B cell (primary cell): ENCODE measurements around the gene TGFBR3. TPM values are rescaled to one million over a fixed set of nuclear protein-coding genes. Genes with fewer than 3 reads are reported as not detected.

Source experiments
- ATAC-seq: fragments of 200-7000 bp; cut with Tn5 transposase; one replicate; pipeline ENCODE4 v1.10.0; 2021; ENCODE audit warnings: low read depth, mild to moderate bottlenecking, moderate number of reproducible peaks, moderate library complexity
- CTCF ChIA-PET: fragments of 350-600 bp; sonication (Branson Sonifier 250); formaldehyde crosslinking; loops from one replicate; lab custom pipeline; 2021; ENCODE audit warnings: antibody characterized with exemption, inconsistent platforms; lab: Charles Lee
- POLR2A ChIA-PET: fragments of 350-600 bp; sonication (Branson Sonifier 250); formaldehyde crosslinking; loops from one replicate; lab custom pipeline; 2021; ENCODE audit warnings: antibody characterized with exemption; lab: Charles Lee
- DNase-seq: peaks from one replicate; pipeline ENCODE4 v3.0.0; 2013
- H2AFZ ChIP-seq: 2 replicates; pipeline ENCODE4 v1.6.1; 2012; ENCODE audit warnings: mild to moderate bottlenecking, low read depth, low read length; ENCODE audit not compliant: insufficient read depth, poor library complexity, severe bottlenecking
- H3K27ac ChIP-seq, 2 donors: 1 replicate in 1 of 2; 2 replicates in 1 of 2; pipeline ENCODE4 v1.5.1; 2012 to 2013; ENCODE audit warnings: low read length in 2 of 2, mild to moderate bottlenecking in 2 of 2, moderate library complexity in 1 of 2
- H3K27me3 ChIP-seq, 4 experiments: fragments of 200-600 bp in 1 of 4; sonication (generic) in 1 of 4; replicated peaks in 1 of 4; 1 replicate in 2 of 4; 2 replicates in 2 of 4; pipeline versions ENCODE4 v1.6.1 to v1.7.0; 2013 to 2016; ENCODE audit warnings: low read length in 3 of 4, mild to moderate bottlenecking in 2 of 4, mixed read lengths in 1 of 4, moderate library complexity in 1 of 4; ENCODE audit not compliant: insufficient read depth in 4 of 4, control insufficient read depth in 3 of 4; ENCODE audit errors: control extremely low read depth in 1 of 4
- H3K36me3 ChIP-seq, 2 experiments: replicated peaks in 1 of 2; 1 replicate in 1 of 2; 2 replicates in 1 of 2; pipeline versions ENCODE4 v1.6.1 to v1.7.1; 2013; ENCODE audit warnings: low read length in 1 of 2; ENCODE audit not compliant: insufficient read depth in 2 of 2, control insufficient read depth in 1 of 2; ENCODE audit errors: control extremely low read depth in 1 of 2, extremely low read depth in 1 of 2
- H3K4me1 ChIP-seq, 2 donors: fragments of 200-600 bp in 1 of 2; sonication (generic) in 1 of 2; 1 replicate in 1 of 2; 2 replicates in 1 of 2; pipeline versions ENCODE4 v1.5.1 to v1.6.1; 2013 to 2017; ENCODE audit warnings: low read length in 2 of 2; ENCODE audit not compliant: control insufficient read depth in 2 of 2, insufficient read depth in 2 of 2
- H3K4me2 ChIP-seq: replicated peaks from 2 replicates; pipeline ENCODE3; 2012; ENCODE audit warnings: mild to moderate bottlenecking, low read depth, low read length; ENCODE audit not compliant: poor library complexity, severe bottlenecking
- H3K4me3 ChIP-seq, 5 experiments: fragments of 200-600 bp in 1 of 5; sonication (generic) in 1 of 5; 1 replicate in 3 of 5; 2 replicates in 2 of 5; pipeline versions ENCODE4 v1.5.1 to v1.7.0; 2011 to 2016; ENCODE audit warnings: low read length in 4 of 5, mild to moderate bottlenecking in 4 of 5, low read depth in 2 of 5, control low read depth in 1 of 5, moderate library complexity in 1 of 5; ENCODE audit not compliant: insufficient read depth in 1 of 5; ENCODE audit errors: control extremely low read depth in 1 of 5, extremely low read depth in 1 of 5
- H3K79me2 ChIP-seq: fragments of 200-600 bp; sonication (generic); one replicate; pipeline ENCODE4 v1.6.0; 2016; ENCODE audit warnings: low read length; ENCODE audit not compliant: control insufficient read depth, insufficient read depth
- H3K9ac ChIP-seq: fragments of 200-600 bp; sonication (generic); 2 replicates; pipeline ENCODE4 v1.6.1; 2017; ENCODE audit warnings: mild to moderate bottlenecking, low read length, moderate library complexity
- H3K9me3 ChIP-seq, 3 donors: one replicate each; pipeline versions ENCODE4 v1.6.1 to v1.7.1; 2013; ENCODE audit warnings: low read length in 2 of 3; ENCODE audit not compliant: control insufficient read depth in 2 of 3, insufficient read depth in 1 of 3; ENCODE audit errors: control extremely low read depth in 1 of 3
- H4K20me1 ChIP-seq: 2 replicates; pipeline ENCODE4 v1.6.0; 2012; ENCODE audit warnings: mild to moderate bottlenecking, low read length; ENCODE audit not compliant: insufficient read depth, control insufficient read depth, poor library complexity, severe bottlenecking
- H3K27ac Mint-ChIP-seq: one replicate; pipeline ENCODE4 v1.8.0; 2021; ENCODE audit warnings: mixed read lengths
- H3K27me3 Mint-ChIP-seq: one replicate; pipeline ENCODE4 v1.8.0; 2021; ENCODE audit warnings: mixed read lengths
- H3K4me1 Mint-ChIP-seq: one replicate; pipeline ENCODE4 v1.8.0; 2021; ENCODE audit warnings: mixed read lengths
- H3K4me3 Mint-ChIP-seq: one replicate; pipeline ENCODE4 v1.8.0; 2021; ENCODE audit warnings: mixed read lengths
- H3K9me3 Mint-ChIP-seq: one replicate; pipeline ENCODE4 v1.8.0; 2022; ENCODE audit warnings: mixed read lengths; ENCODE audit not compliant: insufficient read depth
- CTCF ChIP-seq: fragments of 200-600 bp; IDR thresholded peaks from one replicate; pipeline ENCODE4 v1.8.0; 2022; ENCODE audit warnings: antibody characterized with exemption, mild to moderate bottlenecking
- EZH2 ChIP-seq: IDR thresholded peaks from 2 replicates; pipeline ENCODE4 v1.6.1; 2012; ENCODE audit warnings: borderline replicate concordance, low read depth, mild to moderate bottlenecking, moderate library complexity, low read length; ENCODE audit not compliant: insufficient read depth, poor library complexity, severe bottlenecking
- WGBS: methylation state at CpG from one replicate; pipeline ENCODE4 v1.1.5; 2013; ENCODE audit warnings: missing lambda C conversion rate; ENCODE audit not compliant: insufficient coverage; 5-methylcytosine and 5-hydroxymethylcytosine counted together
- intact Hi-C: fragments of 100-400 bp; cut with micrococcal nuclease; formaldehyde crosslinking; loops from one replicate; pipeline ENCODE4 v1.10.0; 2022
- polyA plus RNA-seq: library from polyadenylated mRNA; depleted of rRNA; stranded (reverse); fragments of >200 nt; gene quantifications from 2 replicates; pipeline ENCODE4 v1.2.3, GENCODE V29; 2012
- total RNA-seq, 2 donors: library from RNA; stranded (reverse); fragments of 120-200 nt in 1 of 2; gene quantifications; 1 replicate in 1 of 2; 2 replicates in 1 of 2; pipeline versions ENCODE4 v1.2.3 to v1.2.4, GENCODE V29; 2013 to 2022

TGFBR3 gene
- total and polyA plus RNA-seq, 2 donors (not counting 1 experiment from before 2014, with no cell fraction given) = 0.10 to 0.12 TPM

- H3K27me3 ChIP-seq = no peaks in the 10 kb centered on the region
- 100% methylated on average over 1 of the region's 4 CpGs for WGBS
- H3K9me3 ChIP-seq = no peaks in the 10 kb centered on the region
- Mint-ChIP-seq H3K9me3 (no peaks in the 10 kb centered on the region), H3K4me1 (no peaks in the 10 kb centered on the region), H3K4me3 (no peak overlapping the region), H3K27ac (no peak overlapping the region), H3K27me3 (no peaks in the 10 kb centered on the region)
- no peaks in the 10 kb centered on the region for H4K20me1 ChIP-seq
- no peak for TF ChIP-seq CTCF
- TF ChIP-seq EZH2 = no peak
- no peak overlapping the region for H3K4me2 ChIP-seq
- H3K9ac ChIP-seq = no peak overlapping the region
- ATAC-seq (no peak), DNase-seq (no peak)
- no peak overlapping the region for H2AFZ ChIP-seq
- H3K4me1 ChIP-seq = no peaks in the 10 kb centered on the region
- no peaks in the 10 kb centered on the region for H3K79me2 ChIP-seq
- CTCF ChIA-PET = no interaction called here
- POLR2A ChIA-PET = no interaction called here
- H3K36me3 ChIP-seq = no peaks in the 10 kb centered on the region
- no peak overlapping the region for H3K4me3 ChIP-seq
- intact Hi-C loops = no loop called here
- no peak overlapping the region for H3K27ac ChIP-seq
These were observed 120.7 kb downstream of the TGFBR3 start for GRCh38 chr1:91765293-91765692.

- intact Hi-C loops = no loop called here
- CTCF ChIA-PET = no interaction called here
- TF ChIP-seq CTCF (no peak), EZH2 (no peak)
- no peaks in the 10 kb centered on the region for H3K36me3 ChIP-seq
- H3K79me2 ChIP-seq = no peaks in the 10 kb centered on the region
- H3K4me2 ChIP-seq = no peak overlapping the region
- H3K4me3 Mint-ChIP-seq = no peak overlapping the region
- no peaks in the 10 kb centered on the region for H3K4me1 Mint-ChIP-seq
- no peak overlapping the region for H3K4me3 ChIP-seq
- H2AFZ ChIP-seq = no peak overlapping the region
- no peaks in the 10 kb centered on the region for H3K27me3 ChIP-seq
- no peaks in the 10 kb centered on the region for H3K9me3 ChIP-seq
- POLR2A ChIA-PET = no interaction called here
- no peak overlapping the region for H3K27ac ChIP-seq
- 96% methylated on average over 11 of the region's 12 CpGs for WGBS
- H4K20me1 ChIP-seq = no peaks in the 10 kb centered on the region
- H3K27ac Mint-ChIP-seq = no peak overlapping the region
- ATAC-seq = no peak
- no peaks in the 10 kb centered on the region for H3K4me1 ChIP-seq
- no peak for DNase-seq
- H3K27me3 Mint-ChIP-seq = no peaks in the 10 kb centered on the region
- H3K9me3 Mint-ChIP-seq = no peaks in the 10 kb centered on the region
- H3K9ac ChIP-seq = no peak overlapping the region
These were observed 121.4 kb downstream of the TGFBR3 start for GRCh38 chr1:91764471-91765115.
